PC-3 (cell line): ENCODE data around the gene POU5F2.

ENCODE experiments used
- EZH2 ChIP-seq: fragments of 300-600 bp; sonication (generic); IDR thresholded peaks from one replicate; pipeline ENCODE4 v1.6.1; 2017; ENCODE audit warnings: antibody characterized with exemption, mild to moderate bottlenecking, low read length; ENCODE audit not compliant: unreplicated experiment
- TF ChIP-seq, protein P1 (sequence below): fragments of 300-600 bp; sonication (generic); conservative IDR thresholded peaks from 2 replicates; pipeline ENCODE4 v1.5.1; 2017; ENCODE audit warnings: antibody characterized with exemption, low read depth, mild to moderate bottlenecking, low read length

DNA sequence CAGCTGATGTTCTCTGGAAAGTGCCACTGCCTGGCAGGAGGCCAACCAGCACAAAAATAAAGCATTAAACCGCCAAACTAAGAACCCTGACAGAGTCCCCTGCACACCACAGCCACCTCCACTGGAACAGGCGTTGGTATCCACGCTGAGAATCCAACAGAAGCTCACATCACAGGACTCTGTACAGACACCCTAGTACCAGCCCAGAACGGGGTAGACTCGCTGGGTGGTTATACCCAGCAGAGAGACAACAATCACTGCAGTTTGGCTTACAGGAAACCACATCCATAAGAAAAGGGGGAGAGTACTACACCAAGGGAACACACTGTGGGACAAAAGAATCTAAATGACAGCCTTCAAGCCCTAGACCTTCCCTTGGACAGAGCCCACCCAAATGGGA, 15.0 kb upstream of the POU5F2 start:
- TF ChIP-seq, protein P1, sequence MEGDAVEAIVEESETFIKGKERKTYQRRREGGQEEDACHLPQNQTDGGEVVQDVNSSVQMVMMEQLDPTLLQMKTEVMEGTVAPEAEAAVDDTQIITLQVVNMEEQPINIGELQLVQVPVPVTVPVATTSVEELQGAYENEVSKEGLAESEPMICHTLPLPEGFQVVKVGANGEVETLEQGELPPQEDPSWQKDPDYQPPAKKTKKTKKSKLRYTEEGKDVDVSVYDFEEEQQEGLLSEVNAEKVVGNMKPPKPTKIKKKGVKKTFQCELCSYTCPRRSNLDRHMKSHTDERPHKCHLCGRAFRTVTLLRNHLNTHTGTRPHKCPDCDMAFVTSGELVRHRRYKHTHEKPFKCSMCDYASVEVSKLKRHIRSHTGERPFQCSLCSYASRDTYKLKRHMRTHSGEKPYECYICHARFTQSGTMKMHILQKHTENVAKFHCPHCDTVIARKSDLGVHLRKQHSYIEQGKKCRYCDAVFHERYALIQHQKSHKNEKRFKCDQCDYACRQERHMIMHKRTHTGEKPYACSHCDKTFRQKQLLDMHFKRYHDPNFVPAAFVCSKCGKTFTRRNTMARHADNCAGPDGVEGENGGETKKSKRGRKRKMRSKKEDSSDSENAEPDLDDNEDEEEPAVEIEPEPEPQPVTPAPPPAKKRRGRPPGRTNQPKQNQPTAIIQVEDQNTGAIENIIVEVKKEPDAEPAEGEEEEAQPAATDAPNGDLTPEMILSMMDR: no peak
- TF ChIP-seq EZH2: no peak
